Measurements from ENCODE around the gene MYL7. TPM values are rescaled to one million over a fixed set of nuclear protein-coding genes. Genes with fewer than 3 reads are reported as not detected.

MYL7 gene
- total and polyA plus RNA-seq, 9 donors: 0.35 to 2.0 (median 1.5) TPM; not detected in 3

- no peak for DNase-seq
- Histone ChIP-seq H3K9me3 (peaks cover 0 to 10% of the 10 kb centered on the region in 2 donors), H3K4me1 (ENCODE audit: insufficient read depth) (peaks cover 6% of the 10 kb centered on the region), H3K36me3 (no peaks in the 10 kb centered on the region), H3K4me3 (no peak overlapping the region), H3K27me3 (no peaks in the 10 kb centered on the region), H3K27ac (no peak overlapping the region)
- TF ChIP-seq EP300 (IDR thresholded peaks at IDR 0.05): no peak
- TF ChIP-seq POLR2A (IDR thresholded peaks at IDR 0.05): no peak
- TF ChIP-seq CTCF (IDR thresholded peaks at IDR 0.05): no peak
- intact Hi-C loops (cut with DNase I): no loop called here
- WGBS, 3 donors: 78 to 93% (median 84%) methylated on average over 2 of the region's 2 CpGs
Measured at GRCh38 chr7:44184873-44185446, 43.8 kb upstream of the MYL7 start.

- no peaks in the 10 kb centered on the region for H3K27me3 ChIP-seq
- no peaks in the 10 kb centered on the region for H3K36me3 ChIP-seq
- intact Hi-C loops (cut with DNase I): no loop called here
- no peak overlapping the region for H3K4me3 ChIP-seq
- no peak for TF ChIP-seq POLR2A (IDR thresholded peaks at IDR 0.05)
- TF ChIP-seq EP300 (IDR thresholded peaks at IDR 0.05): no peak
- no peak for TF ChIP-seq CTCF (IDR thresholded peaks at IDR 0.05)
- H3K27ac ChIP-seq: no peak overlapping the region
- peaks cover 6% of the 10 kb centered on the region for H3K4me1 ChIP-seq (ENCODE audit: insufficient read depth)
- 47 to 58% (median 53%) methylated on average over 16 of the region's 16 CpGs for WGBS, 3 donors
- H3K9me3 ChIP-seq: peaks cover 0 to 10% of the 10 kb centered on the region in 2 donors
- no peak for DNase-seq
Measured at GRCh38 chr7:44184206-44184872, 43.2 kb upstream of the MYL7 start.

- intact Hi-C loops (cut with DNase I): no loop called here
- WGBS, 3 donors: 11 to 16% (median 14%) methylated on average over 2 of the region's 2 CpGs
- peaks cover 6% of the 10 kb centered on the region for H3K4me1 ChIP-seq (ENCODE audit: insufficient read depth)
- no peak for DNase-seq
- H3K9me3 ChIP-seq: peaks cover 0 to 10% of the 10 kb centered on the region in 2 donors
- H3K4me3 ChIP-seq: no peak overlapping the region
- H3K36me3 ChIP-seq: no peaks in the 10 kb centered on the region
- H3K27me3 ChIP-seq: no peaks in the 10 kb centered on the region
- no peak for TF ChIP-seq POLR2A (IDR thresholded peaks at IDR 0.05)
- no peak for TF ChIP-seq CTCF (IDR thresholded peaks at IDR 0.05)
- no peak for TF ChIP-seq EP300 (IDR thresholded peaks at IDR 0.05)
- H3K27ac ChIP-seq: no peak overlapping the region
Measured at GRCh38 chr7:44183386-44183785, 42.3 kb upstream of the MYL7 start.

GRCh38 chr7:44182827-44183226 lies 41.7 kb upstream of the MYL7 start:
- no peak overlapping the region for H3K4me3 ChIP-seq
- 85 to 99% (median 94%) methylated on average over 5 of the region's 5 CpGs for WGBS, 3 donors
- intact Hi-C loops (cut with DNase I): no loop called here
- H3K27ac ChIP-seq: no peak overlapping the region
- no peaks in the 10 kb centered on the region for H3K36me3 ChIP-seq
- TF ChIP-seq EP300 (IDR thresholded peaks at IDR 0.05) (no peak), POLR2A (IDR thresholded peaks at IDR 0.05) (no peak), CTCF (IDR thresholded peaks at IDR 0.05) (no peak)
- DNase-seq: no peak
- H3K9me3 ChIP-seq: peaks cover 0 to 10% of the 10 kb centered on the region in 2 donors
- H3K27me3 ChIP-seq: no peaks in the 10 kb centered on the region
- H3K4me1 ChIP-seq (ENCODE audit: insufficient read depth): peaks cover 4% of the 10 kb centered on the region
